GM23248 (cell line): Measurements from ENCODE around the gene LTBP3. TPM values are rescaled to one million over a fixed set of nuclear protein-coding genes. Genes with fewer than 3 reads are reported as not detected.

Experiments
- DNase-seq: peaks from one replicate; pipeline ENCODE4 v3.0.0-alpha.2; 2015
- H2AFZ ChIP-seq: fragments of 200-600 bp; sonication (generic); 2 replicates; pipeline ENCODE4 v1.6.1; 2016; ENCODE audit warnings: antibody characterized with exemption
- H3F3A ChIP-seq: fragments of 200-600 bp; sonication (generic); 2 replicates; pipeline ENCODE4 v1.6.1; 2016; ENCODE audit warnings: mild to moderate bottlenecking, antibody characterized with exemption, mixed run types; ENCODE audit not compliant: insufficient read depth
- H3K27ac ChIP-seq: fragments of 200-600 bp; sonication (generic); 2 replicates; pipeline ENCODE4 v1.5.1; 2016; ENCODE audit warnings: mild to moderate bottlenecking
- H3K27me3 ChIP-seq: fragments of 200-600 bp; sonication (generic); replicated peaks from 2 replicates; pipeline ENCODE4 v1.6.1; 2016; ENCODE audit warnings: mild to moderate bottlenecking; ENCODE audit not compliant: insufficient read depth
- H3K36me3 ChIP-seq: fragments of 200-600 bp; sonication (generic); 2 replicates; pipeline ENCODE4 v1.6.1; 2016; ENCODE audit warnings: low read depth, mild to moderate bottlenecking
- H3K4me1 ChIP-seq: fragments of 200-600 bp; sonication (generic); 2 replicates; pipeline ENCODE4 v1.6.1; 2016; ENCODE audit warnings: mild to moderate bottlenecking; ENCODE audit not compliant: insufficient read depth
- H3K4me2 ChIP-seq: fragments of 200-600 bp; sonication (generic); one replicate; pipeline ENCODE4 v1.6.1; 2016; ENCODE audit warnings: mild to moderate bottlenecking; ENCODE audit not compliant: unreplicated experiment
- H3K4me3 ChIP-seq: fragments of 200-600 bp; sonication (generic); 2 replicates; pipeline ENCODE4 v1.5.1; 2016; ENCODE audit warnings: mild to moderate bottlenecking
- H3K79me2 ChIP-seq: fragments of 200-600 bp; sonication (generic); 2 replicates; pipeline ENCODE4 v1.6.1; 2016; ENCODE audit warnings: mild to moderate bottlenecking; ENCODE audit not compliant: insufficient read depth
- H3K9ac ChIP-seq: fragments of 200-600 bp; sonication (generic); 2 replicates; pipeline ENCODE4 v1.6.1; 2016; ENCODE audit warnings: mild to moderate bottlenecking
- H3K9me2 ChIP-seq: fragments of 200-600 bp; sonication (generic); 2 replicates; pipeline ENCODE4 v1.6.1; 2016; ENCODE audit warnings: mixed run types, mild to moderate bottlenecking, moderate library complexity; ENCODE audit not compliant: insufficient read depth
- H3K9me3 ChIP-seq: fragments of 200-600 bp; sonication (generic); one replicate; pipeline ENCODE4 v1.6.1; 2017; ENCODE audit warnings: low read depth
- H4K20me1 ChIP-seq: fragments of 200-600 bp; sonication (generic); 2 replicates; pipeline ENCODE4 v1.6.0; 2016; ENCODE audit not compliant: insufficient read depth
- EZH2 ChIP-seq: fragments of 200-600 bp; sonication (generic); IDR thresholded peaks from 2 replicates; pipeline ENCODE4 v1.6.1; 2018; ENCODE audit warnings: antibody characterized with exemption, mild to moderate bottlenecking; ENCODE audit not compliant: insufficient read depth, poor library complexity, severe bottlenecking
- EZH2phosphoT487 ChIP-seq: fragments of 200-600 bp; sonication (generic); IDR thresholded peaks from 2 replicates; pipeline ENCODE4 v1.6.1; 2018; ENCODE audit warnings: antibody characterized with exemption, moderate library complexity, mild to moderate bottlenecking, low read depth; ENCODE audit not compliant: insufficient read depth
- WGBS, 2 experiments: methylation state at CpG; one replicate each; pipeline ENCODE4 v1.1.6; 2015 to 2017; ENCODE audit warnings: low lambda C conversion rate in 2 of 2, low coverage in 1 of 2; ENCODE audit errors: missing lambda C conversion rate in 2 of 2; 5-methylcytosine and 5-hydroxymethylcytosine counted together
- in situ Hi-C: fragments of 300-500 bp; cut with MboI; formaldehyde crosslinking; loops from 2 replicates; pipeline ENCODE4 v1.15.0; 2020
- polyA plus RNA-seq: library from polyadenylated mRNA; unstranded; fragments of >200 nt; fragmentation: Nextera tagmentation; extraction: Ambion mirVana; gene quantifications from 2 replicates; pipeline ENCODE4 v1.2.1, GENCODE V29; 2016
- total RNA-seq: library from RNA; depleted of rRNA; stranded (reverse); fragments of >200 nt; shearing (Covaris generic); gene quantifications from 2 replicates; pipeline ENCODE4 v1.2.3, GENCODE V29; 2014

The LTBP3 gene
- total and polyA plus RNA-seq, 2 experiments from 2014 or later: 39.6 to 112 TPM

DNA sequence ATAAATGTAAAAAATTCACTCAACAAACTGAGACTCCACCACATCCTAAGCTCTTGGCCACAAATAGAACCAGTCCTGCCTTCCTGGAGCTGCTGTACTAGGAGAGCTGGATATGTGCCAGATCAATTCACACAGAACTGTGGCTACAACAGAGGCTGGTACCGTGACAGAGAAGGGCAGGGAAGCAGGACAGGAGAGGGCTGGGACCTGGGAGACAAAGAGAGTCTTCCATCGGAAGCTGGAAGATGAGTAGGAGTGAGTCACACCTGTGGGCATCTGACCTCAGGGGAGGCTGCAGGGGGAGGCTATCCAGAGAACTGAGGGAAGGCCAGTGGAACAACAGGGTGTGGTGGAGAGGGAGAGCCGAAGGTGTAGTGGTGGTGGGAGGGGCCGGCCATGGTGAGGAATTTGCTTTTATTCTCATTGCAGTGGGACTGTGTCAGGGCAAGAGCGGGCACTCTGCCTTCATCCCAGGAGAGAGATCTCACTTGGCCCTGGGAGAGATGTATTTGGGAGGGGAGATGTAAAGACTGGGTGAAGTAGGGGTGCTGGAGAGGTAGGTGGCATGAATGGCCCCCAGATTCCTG, 1.9 kb upstream of the LTBP3 start:
- in situ Hi-C loops: no loop called here
- H3K36me3 ChIP-seq: no peaks in the 10 kb centered on the region
- WGBS, 2 experiments: 6 to 15% methylated on average over 5 of the region's 5 CpGs
- H3K27me3 ChIP-seq: no peaks in the 10 kb centered on the region
- H3K4me3 ChIP-seq: no peak overlapping the region
- no peak overlapping the region for H2AFZ ChIP-seq
- peaks cover 22% of the 10 kb centered on the region for H3K79me2 ChIP-seq
- H3K9me3 ChIP-seq: no peaks in the 10 kb centered on the region
- H3K27ac ChIP-seq: peak overlapping the region; percentile 89
- H3K9ac ChIP-seq: peak overlapping the region; percentile 87
- peak overlapping the region; percentile 10 for H3K4me2 ChIP-seq
- H3K9me2 ChIP-seq: no peaks in the 10 kb centered on the region
- TF ChIP-seq EZH2: no peak
- no peak for TF ChIP-seq EZH2phosphoT487
- DNase-seq: peak; percentile 90
- H4K20me1 ChIP-seq: no peaks in the 10 kb centered on the region
- H3K4me1 ChIP-seq: peaks cover 43% of the 10 kb centered on the region
- peaks cover 45% of the 10 kb centered on the region for H3F3A ChIP-seq

DNA sequence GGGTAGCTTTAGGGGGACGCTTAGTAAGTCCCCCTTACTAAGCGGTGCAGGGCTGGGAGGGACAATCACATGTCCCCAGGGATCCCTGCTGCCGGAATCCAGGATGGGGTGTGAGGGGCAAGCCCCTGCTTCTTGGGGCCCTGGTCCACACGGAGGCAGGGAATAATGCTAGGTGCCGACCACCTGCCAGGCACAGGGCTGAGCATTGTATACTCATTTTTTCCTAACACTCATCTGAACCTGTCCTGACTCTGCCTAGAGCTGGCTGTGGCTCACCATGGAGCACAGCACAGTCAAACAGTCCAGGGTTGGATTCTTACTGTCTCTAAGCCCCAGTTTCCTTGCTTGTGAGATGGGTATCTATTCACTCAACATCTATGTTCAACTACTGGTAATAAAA, 1.4 kb upstream of the LTBP3 start:
- H3K4me1 ChIP-seq: peaks cover 47% of the 10 kb centered on the region
- H2AFZ ChIP-seq: no peak overlapping the region
- 42 to 45% methylated on average over 5 of the region's 5 CpGs for WGBS, 2 experiments
- peaks cover 27% of the 10 kb centered on the region for H3K79me2 ChIP-seq
- peak overlapping the region; percentile 10 for H3K4me2 ChIP-seq
- H3K9me3 ChIP-seq: no peaks in the 10 kb centered on the region
- peak overlapping the region; percentile 89 for H3K27ac ChIP-seq
- no peaks in the 10 kb centered on the region for H3K36me3 ChIP-seq
- H3K9ac ChIP-seq: peak overlapping the region; percentile 87
- H3F3A ChIP-seq: peaks cover 45% of the 10 kb centered on the region
- TF ChIP-seq EZH2phosphoT487 (no peak), EZH2 (no peak)
- H3K4me3 ChIP-seq: no peak overlapping the region
- in situ Hi-C loops: no loop called here
- peak; percentile 69 for DNase-seq
- H4K20me1 ChIP-seq: no peaks in the 10 kb centered on the region
- no peaks in the 10 kb centered on the region for H3K9me2 ChIP-seq
- no peaks in the 10 kb centered on the region for H3K27me3 ChIP-seq

DNA sequence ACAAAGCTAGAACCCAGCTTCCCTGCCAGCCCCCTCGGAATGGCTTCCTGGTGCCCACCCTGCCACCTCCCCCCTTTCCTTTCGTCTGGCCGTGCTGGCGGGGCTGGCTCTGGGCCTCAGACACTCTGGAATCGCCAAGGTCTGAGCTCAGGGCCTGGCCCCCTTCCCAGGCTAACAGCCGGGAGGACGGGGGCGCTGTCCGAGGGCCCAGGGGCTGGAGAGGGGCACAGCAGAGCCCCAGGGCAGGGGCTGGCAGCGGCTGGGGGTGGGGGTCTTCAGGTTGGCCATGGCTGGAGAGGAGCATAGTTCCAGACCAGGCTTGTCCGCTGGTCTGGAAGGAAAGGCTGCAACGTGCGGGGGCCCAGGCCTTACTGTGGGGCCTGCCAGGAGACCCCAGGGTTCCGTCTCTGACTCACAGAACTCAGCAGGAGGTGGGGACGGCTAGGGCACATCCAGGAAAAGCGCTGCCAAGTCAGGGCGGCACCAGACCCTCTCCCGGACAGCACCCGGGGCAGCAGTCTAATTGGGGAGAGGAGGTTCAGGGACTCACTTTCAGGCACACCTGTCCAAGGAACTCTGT, 861 bp upstream of the LTBP3 start:
- no peaks in the 10 kb centered on the region for H3K9me3 ChIP-seq
- peaks cover 32% of the 10 kb centered on the region for H3K79me2 ChIP-seq
- H3K9ac ChIP-seq: peak overlapping the region; percentile 87
- peak; percentile 79 for DNase-seq
- TF ChIP-seq EZH2 (no peak), EZH2phosphoT487 (no peak)
- peak overlapping the region; percentile 89 for H3K27ac ChIP-seq
- in situ Hi-C loops: no loop called here
- H3K4me1 ChIP-seq: peaks cover 47% of the 10 kb centered on the region
- peak overlapping the region; percentile 83 for H3K4me2 ChIP-seq
- H3K9me2 ChIP-seq: no peaks in the 10 kb centered on the region
- H4K20me1 ChIP-seq: no peaks in the 10 kb centered on the region
- peak overlapping the region; percentile 58 for H2AFZ ChIP-seq
- H3F3A ChIP-seq: peaks cover 45% of the 10 kb centered on the region
- H3K27me3 ChIP-seq: no peaks in the 10 kb centered on the region
- 8 to 18% methylated on average over 14 to 17 of the region's 19 CpGs for WGBS, 2 experiments
- H3K4me3 ChIP-seq: peak overlapping the region; percentile 84
- no peaks in the 10 kb centered on the region for H3K36me3 ChIP-seq

DNA sequence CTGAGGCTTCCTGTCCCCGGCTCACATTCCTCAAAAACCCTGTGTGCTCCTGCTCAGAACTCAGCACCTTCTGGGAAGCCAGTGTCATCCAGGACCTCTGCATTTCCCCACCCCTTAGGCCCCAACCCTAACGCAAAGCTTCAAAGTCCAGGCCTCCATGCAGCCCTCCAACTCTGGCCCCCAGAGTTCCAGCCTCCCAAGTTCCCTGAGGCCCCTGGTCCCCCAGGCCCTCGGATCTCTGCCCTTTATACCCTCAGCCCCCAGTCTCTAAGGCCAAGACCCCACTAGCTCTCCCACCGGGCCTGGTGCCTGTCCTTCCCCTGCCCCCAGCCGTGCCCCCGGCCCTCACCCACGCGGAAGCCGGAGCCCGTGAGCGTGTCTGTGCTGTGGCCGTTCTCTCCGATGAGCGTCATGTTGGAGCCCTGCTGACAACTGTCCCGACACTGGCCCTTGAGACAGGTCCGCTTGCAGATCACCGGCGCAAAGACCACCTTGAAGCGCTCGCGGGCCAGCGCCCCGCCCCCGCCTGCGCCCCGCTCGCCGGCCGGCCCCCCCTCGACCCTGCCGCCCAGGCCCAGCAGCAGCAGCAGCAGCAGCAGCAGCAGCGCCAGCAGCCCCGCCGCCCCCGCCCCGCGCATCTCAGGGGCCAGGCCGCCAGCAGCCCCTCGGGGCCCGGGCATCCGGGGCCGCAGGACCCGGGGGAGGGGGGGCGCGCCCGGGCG, 718 bp downstream of the LTBP3 start:
- peak; percentile 47 for DNase-seq
- Histone ChIP-seq H3K27me3 (no peaks in the 10 kb centered on the region), H2AFZ (0 out of 2 replicates have a peak overlapping the region, but pooled peaks have one; percentile 27), H3K9me2 (no peaks in the 10 kb centered on the region), H3K9ac (peak overlapping the region; percentile 87), H4K20me1 (no peaks in the 10 kb centered on the region), H3K79me2 (peaks cover 34% of the 10 kb centered on the region), H3K9me3 (no peaks in the 10 kb centered on the region), H3K36me3 (no peaks in the 10 kb centered on the region), H3K4me3 (peak overlapping the region; percentile 84), H3F3A (peaks cover 45% of the 10 kb centered on the region), H3K4me2 (peak overlapping the region; percentile 83), H3K27ac (peak overlapping the region; percentile 89), H3K4me1 (peaks cover 47% of the 10 kb centered on the region)
- in situ Hi-C loops: no loop called here
- TF ChIP-seq EZH2phosphoT487 (no peak), EZH2 (no peak)
- 2 to 9% methylated on average over 12 to 40 of the region's 47 CpGs for WGBS, 2 experiments
